Inflammatory macrophage (primary cell): ENCODE measurements around the gene ITGA3.
"Not testable (repeated sequence)": the region's sequence is repeated elsewhere in the genome, so short reads cannot be mapped to it uniquely, and the experiment has no call there.

ENCODE experiments used
- DNase-seq, 2 donors: peaks; one replicate each; pipeline ENCODE4 v3.0.0-alpha.2; 2020 to 2022

ITGA3 gene

GRCh38 chr17:50035421-50035879, 20.5 kb upstream of the ITGA3 start:
- peak in 1 of 2 donors; percentile 34 for DNase-seq

- no peak for DNase-seq
Measured at GRCh38 chr17:50035945-50036344, 20.0 kb upstream of the ITGA3 start.

- no peak for DNase-seq
Measured at GRCh38 chr17:50036455-50037261, 19.3 kb upstream of the ITGA3 start.

GRCh38 chr17:50037321-50038107, 18.4 kb upstream of the ITGA3 start:
- no peak for DNase-seq

GRCh38 chr17:50039058-50039457, 16.9 kb upstream of the ITGA3 start:
- DNase-seq = no peak

GRCh38 chr17:50040496-50040895, 15.4 kb upstream of the ITGA3 start:
- DNase-seq = not testable (repeated sequence)

GRCh38 chr17:50042211-50042610, 13.7 kb upstream of the ITGA3 start:
- DNase-seq = no peak

GRCh38 chr17:50043290-50044148, 12.4 kb upstream of the ITGA3 start:
- no peak for DNase-seq

- no peak for DNase-seq
Measured at GRCh38 chr17:50044483-50044882, 11.4 kb upstream of the ITGA3 start.

- no peak for DNase-seq
Measured at GRCh38 chr17:50045154-50045553, 10.8 kb upstream of the ITGA3 start.

GRCh38 chr17:50046179-50046578, 9.7 kb upstream of the ITGA3 start:
- DNase-seq = no peak

- no peak for DNase-seq
Measured at GRCh38 chr17:50046667-50047066, 9.2 kb upstream of the ITGA3 start.

GRCh38 chr17:50047083-50047482, 8.8 kb upstream of the ITGA3 start:
- no peak for DNase-seq

GRCh38 chr17:50047488-50048126, 8.3 kb upstream of the ITGA3 start:
- peak; percentile 12 to 17 for DNase-seq

- no peak for DNase-seq
Measured at GRCh38 chr17:50048146-50048720, 7.7 kb upstream of the ITGA3 start.

- DNase-seq = no peak
Measured at GRCh38 chr17:50048988-50049387, 6.9 kb upstream of the ITGA3 start.

GRCh38 chr17:50049636-50050035, 6.3 kb upstream of the ITGA3 start:
- DNase-seq = no peak

- DNase-seq = no peak
Measured at GRCh38 chr17:50050431-50051032, 5.4 kb upstream of the ITGA3 start.

- no peak for DNase-seq
Measured at GRCh38 chr17:50051082-50051576, 4.8 kb upstream of the ITGA3 start.

GRCh38 chr17:50051606-50052005, 4.3 kb upstream of the ITGA3 start:
- no peak for DNase-seq

- no peak for DNase-seq
Measured at GRCh38 chr17:50052241-50052796, 3.6 kb upstream of the ITGA3 start.
